GM21526 (cell line): ENCODE results near the gene CASR.

Source experiments
- ATAC-seq: cut with Tn5 transposase; IDR thresholded peaks from one replicate; pipeline ENCODE4 v1.9.1; 2021; ENCODE audit warnings: moderate library complexity; ENCODE audit not compliant: unreplicated experiment, low FRiP score

The CASR gene

GRCh38 chr3:122208579-122208978 lies 25.1 kb downstream of the CASR start:
- no peak for ATAC-seq

DNA sequence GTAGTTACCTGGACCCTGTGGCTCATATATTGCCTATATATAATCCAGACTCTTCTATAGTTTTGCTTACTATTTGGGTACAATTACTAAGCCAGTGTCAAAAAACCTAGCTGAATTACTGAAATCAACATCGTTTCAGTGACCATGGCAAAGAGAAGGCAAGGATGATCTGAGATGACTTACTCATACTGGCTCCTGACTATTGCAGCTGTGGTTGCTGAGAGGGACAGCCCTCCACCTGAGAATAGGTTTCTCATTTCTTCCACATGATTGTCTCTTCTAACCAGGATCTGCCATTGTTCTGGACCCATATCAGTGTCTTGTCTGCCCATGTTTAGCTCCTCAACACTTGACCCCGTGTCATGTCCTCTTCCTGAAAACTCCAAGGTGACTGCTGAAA lies 30.2 kb downstream of the CASR start:
- ATAC-seq = no peak

- no peak for ATAC-seq
Measured at GRCh38 chr3:122214711-122215110, 31.2 kb downstream of the CASR start.

GRCh38 chr3:122215592-122216298 lies 32.3 kb downstream of the CASR start:
- no peak for ATAC-seq

DNA sequence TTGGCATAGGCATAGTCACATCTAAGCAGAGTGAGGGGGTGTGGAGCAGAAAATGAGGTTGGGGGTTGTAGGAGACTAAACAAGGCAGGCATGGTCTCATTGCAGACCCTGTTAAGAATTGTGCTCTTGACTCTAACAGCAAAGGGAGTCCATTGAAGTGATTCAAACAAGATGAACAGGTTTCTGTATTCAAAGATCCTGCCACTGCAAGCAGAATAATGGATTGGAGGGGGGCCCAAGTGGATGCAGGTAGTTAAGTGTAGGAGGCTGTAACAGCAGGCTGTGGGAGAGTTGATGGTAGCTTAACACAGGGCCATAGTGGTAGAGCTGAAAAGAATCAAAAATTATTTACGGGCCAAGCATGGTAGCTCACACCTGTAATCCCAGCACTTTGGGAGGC lies 34.4 kb downstream of the CASR start:
- ATAC-seq = no peak

GRCh38 chr3:122219242-122219872 lies 35.9 kb downstream of the CASR start:
- no peak for ATAC-seq

DNA sequence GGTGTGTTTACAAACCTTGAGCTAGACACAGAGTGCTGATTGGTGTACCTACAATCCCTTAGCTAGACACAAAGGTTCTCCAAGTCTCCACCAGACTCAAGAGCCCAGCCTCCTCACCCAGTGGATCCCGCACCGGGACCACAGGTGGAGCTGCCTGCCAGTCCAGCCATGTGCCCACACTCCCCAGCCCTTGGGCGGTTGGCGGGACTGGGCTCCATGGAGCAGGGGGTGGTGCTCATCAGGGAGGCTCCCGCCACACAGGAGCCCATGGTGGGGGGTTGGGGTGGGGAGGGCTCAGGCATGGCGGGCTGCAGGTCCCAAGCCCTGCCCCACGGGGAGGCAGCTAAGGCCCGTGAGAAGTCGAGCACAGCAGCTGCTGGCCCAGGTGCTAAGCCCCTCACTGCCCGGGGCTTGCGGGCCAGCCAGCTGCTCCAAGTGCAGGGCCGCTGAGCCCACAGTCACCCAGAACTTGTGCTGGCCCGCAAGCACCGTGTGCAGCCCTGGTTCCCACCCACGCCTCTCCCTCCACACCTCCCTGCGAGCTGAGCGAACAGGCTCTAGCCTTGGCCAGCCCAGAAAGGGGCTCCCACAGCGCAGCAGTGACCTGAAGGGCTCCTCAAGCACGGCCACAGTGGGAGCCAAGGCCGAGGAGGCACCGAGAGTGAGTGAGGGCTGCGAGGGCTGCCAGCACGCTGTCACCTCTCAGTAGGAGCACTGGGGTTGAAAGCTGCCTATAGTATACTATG lies 43.7 kb downstream of the CASR start:
- no peak for ATAC-seq

DNA sequence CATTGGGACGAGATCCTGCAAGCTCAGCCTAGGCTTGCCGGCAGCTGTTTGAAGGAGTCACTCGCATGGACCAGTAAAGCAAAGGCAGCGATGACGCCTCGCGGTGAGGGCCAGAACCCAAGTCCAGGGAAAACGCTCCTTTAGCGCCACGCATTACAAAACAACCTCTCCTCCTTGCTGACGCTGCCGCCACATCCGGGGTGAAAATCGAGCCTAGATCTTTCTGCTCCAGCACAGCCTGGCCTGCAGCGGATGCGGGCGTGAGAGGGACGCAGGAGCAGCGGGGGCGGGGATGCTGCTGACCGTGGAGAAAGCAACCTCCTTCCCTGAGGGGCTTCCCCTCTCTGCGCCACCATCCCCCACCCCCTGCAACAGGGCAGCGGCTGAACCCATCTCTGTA lies 46.7 kb downstream of the CASR start:
- ATAC-seq = no peak

DNA sequence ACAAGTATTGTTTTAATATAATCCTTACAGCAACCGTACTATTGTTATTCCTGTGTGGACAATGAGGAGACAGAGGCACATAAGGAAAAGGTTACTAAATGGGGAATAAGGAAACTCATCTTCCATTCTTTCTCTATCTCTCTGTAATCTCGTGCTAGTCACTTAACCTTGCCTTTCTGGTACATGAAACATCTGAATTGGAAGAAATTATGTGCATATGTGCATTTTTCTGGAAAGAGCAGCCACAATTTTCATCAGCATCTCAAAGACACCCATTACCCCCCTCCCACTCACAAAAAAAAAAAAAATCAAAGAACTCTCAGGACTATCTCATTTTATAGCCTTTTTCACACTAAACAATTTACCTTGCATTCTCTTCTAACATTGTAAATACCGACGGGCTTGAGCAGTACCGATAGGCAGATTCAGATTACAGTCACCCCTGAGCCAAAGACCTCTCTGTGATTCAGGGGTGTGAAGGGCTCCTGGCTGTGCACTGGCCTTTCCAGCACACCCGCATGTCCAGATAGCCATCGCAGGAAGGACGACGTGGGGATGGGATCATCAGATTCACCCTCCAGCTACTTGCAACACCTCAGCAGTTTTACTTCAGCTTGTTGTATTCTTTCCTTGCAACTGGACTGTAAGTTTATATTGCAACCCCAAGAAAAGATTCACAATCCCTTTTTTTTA lies 48.1 kb downstream of the CASR start:
- no peak for ATAC-seq

GRCh38 chr3:122232485-122232884 lies 49.0 kb downstream of the CASR start:
- ATAC-seq = no peak

DNA sequence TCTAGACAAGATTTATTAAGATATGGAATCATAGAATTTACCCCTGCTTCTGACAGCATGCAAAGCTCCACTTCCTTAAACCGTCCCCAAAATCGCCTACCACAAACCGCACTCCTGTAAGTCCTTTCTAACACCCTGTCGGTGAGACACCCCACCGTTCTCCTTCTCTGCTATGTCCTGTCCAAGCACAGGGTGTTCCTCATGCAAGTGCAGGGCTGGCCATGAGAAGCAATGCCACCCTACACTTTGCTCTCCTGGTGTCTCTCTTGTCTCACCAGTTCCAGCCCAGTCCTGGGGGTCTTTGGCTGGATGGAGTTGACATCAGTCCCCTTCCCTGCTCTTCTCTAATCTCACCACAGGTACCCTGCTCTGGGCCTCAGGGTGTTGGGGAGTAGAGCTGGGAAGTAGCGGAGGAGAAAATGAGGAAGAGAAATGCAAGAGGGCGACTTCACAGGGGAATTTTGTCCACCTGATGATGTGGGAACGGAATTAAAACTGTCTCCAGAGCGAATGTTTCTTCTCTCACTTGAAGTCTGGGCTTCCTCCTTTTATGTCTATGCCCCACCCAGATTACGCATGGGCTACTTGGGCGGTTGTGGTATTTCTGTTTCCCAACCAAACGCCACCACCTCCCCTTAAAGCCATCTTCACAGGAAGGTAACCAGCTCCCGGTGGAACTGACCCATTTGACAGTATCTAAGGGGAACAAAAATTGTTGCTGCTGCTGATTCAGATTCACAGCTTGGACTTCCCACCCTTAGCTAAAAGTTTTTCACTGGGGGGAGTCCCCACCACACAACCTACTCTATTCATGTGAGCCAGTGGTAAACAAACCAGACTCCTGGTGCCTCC lies 49.9 kb downstream of the CASR start:
- ATAC-seq = peak; percentile 74

- no peak for ATAC-seq
Measured at GRCh38 chr3:122234117-122234516, 50.6 kb downstream of the CASR start.

DNA sequence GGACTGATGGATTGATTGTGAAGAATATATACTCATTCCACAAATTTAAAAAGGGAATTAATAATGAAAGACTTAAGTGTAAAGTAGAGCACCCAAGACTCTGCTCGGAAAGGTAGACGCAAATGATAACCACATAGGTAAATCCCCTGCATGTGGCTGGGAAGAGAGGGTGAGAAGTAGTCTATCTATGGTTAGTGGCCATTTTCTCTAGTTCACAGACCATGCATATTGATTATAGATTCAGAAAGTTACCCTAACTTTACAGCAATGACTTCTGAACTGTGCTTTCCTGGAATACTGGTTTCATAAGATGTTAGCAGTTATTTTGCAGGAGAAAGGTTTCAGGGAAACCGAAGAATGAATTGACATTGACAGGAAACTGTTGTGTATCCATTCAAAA lies 51.7 kb downstream of the CASR start:
- ATAC-seq = no peak

GRCh38 chr3:122239112-122239511 lies 55.6 kb downstream of the CASR start:
- ATAC-seq = no peak

DNA sequence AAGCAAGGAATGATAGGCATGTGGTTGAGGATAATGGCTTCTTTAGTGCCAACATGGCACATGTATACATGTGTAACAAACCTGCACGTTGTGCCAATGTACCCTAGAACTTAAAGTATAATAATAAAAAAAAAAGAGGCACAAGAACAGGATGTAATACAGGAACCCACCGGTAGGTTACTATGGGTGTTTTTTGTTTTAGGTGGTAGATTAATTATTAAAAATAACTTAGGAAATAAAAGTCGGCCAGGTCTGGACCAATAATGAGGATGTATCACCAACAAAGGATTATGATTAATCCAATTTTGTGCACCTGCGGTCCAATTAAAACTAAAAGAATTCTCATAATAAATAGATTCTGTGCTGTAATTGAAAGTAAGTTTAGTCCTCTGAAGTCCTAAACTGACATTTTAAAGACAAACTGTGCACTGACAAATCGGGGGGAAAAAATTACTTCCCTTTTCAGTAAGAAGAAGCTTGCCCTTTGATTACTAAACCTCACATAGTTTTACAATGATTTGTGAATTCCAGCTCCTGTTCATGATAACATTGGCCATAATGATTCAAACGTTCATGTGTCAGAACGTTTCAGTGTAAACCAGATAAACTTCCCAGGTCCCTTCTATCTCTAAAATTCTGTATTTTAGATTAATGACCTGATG lies 62.2 kb downstream of the CASR start:
- no peak for ATAC-seq

DNA sequence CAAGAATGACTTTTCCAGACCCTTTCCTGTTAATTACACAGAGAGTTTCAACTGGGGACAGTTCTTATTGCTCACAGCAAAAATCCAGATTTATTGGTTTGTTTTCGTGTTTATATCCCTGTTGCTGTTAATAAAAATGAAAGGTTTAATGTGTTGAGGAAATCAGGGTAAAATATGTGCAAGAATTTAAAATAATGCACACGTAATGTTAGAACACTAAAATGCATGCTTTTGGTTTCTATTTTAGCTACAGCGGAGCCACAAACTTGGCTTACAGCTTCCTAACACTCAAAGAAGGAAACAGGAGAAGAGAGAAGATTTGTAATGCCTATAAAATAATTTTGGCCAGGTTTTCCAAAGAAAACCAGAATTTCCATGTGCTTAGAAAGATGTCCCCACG lies 62.7 kb downstream of the CASR start:
- no peak for ATAC-seq

- ATAC-seq = no peak
Measured at GRCh38 chr3:122247087-122247824, 63.8 kb downstream of the CASR start.

GRCh38 chr3:122247825-122248185 lies 64.3 kb downstream of the CASR start:
- ATAC-seq = no peak

DNA sequence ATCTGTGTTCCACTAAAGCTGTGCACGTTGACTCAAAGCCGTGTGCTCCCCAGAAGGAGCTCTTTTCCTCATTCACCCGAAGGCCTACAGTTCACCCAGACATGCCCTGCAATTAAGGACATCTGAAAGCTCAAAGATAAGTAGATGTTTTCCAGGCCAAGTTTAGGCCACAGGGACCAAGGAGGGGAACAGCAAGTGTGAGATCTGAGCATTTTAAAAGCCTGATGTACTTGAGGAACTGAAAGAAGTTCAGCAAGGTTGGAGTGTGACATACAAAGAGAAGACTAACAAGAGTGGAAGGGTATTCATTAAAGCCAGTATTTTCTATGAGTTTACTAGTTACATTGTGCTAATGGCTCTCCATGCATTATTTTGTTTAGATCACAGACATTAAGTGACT lies 68.0 kb downstream of the CASR start:
- ATAC-seq = no peak
